HEK293 (cell line): ENCODE results near the gene AGPAT4.

Experiments used
- CTCF ChIA-PET: fragments of 350-600 bp; formaldehyde crosslinking; extraction: SDS; loops from one replicate; lab custom pipeline; 2021; ENCODE audit warnings: antibody characterized with exemption; lab: Yijun Ruan, JAX
- POLR2A ChIA-PET: fragments of 300-600 bp; formaldehyde crosslinking; extraction: SDS; loops from one replicate; lab custom pipeline; 2020; ENCODE audit warnings: antibody characterized with exemption, inconsistent platforms; lab: Yijun Ruan, JAX
- H3K27ac ChIP-seq: fragments of 200-500 bp; sonication (Bioruptor generic); 2 replicates; pipeline ENCODE4 v1.5.1; 2014; ENCODE audit warnings: low read depth, low read length, control low read depth, inconsistent platforms; ENCODE audit errors: extremely low read depth
- H3K36me3 ChIP-seq, 2 experiments: fragments of 200-500 bp in 1 of 2; sonication (Bioruptor generic) in 1 of 2; 1 replicate in 1 of 2; 2 replicates in 1 of 2; pipeline ENCODE4 v1.5.1; 2014 to 2017; ENCODE audit warnings: inconsistent platforms in 2 of 2, low read length in 2 of 2; ENCODE audit not compliant: control insufficient read depth in 2 of 2, insufficient read depth in 1 of 2
- H3K4me1 ChIP-seq: fragments of 200-500 bp; sonication (Bioruptor generic); 2 replicates; pipeline ENCODE4 v1.5.1; 2014; ENCODE audit warnings: mild to moderate bottlenecking, low read length, inconsistent platforms; ENCODE audit not compliant: control insufficient read depth, insufficient read depth
- H3K4me3 ChIP-seq: 2 replicates; pipeline ENCODE4 v1.5.1; 2011; ENCODE audit warnings: low read depth, mild to moderate bottlenecking, control low read depth, low read length, moderate library complexity
- H3K9me3 ChIP-seq: fragments of 200-500 bp; sonication (Bioruptor generic); 2 replicates; pipeline ENCODE4 v1.5.1; 2014; ENCODE audit warnings: low read depth, low read length, inconsistent platforms; ENCODE audit not compliant: control insufficient read depth, insufficient read depth
- BCL11B ChIP-seq: fragments of 450-650 bp; formaldehyde crosslinking; IDR thresholded peaks from 2 replicates; pipeline ENCODE4 v1.5.1; 2016; ENCODE audit warnings: low read depth, missing biosample characterization, missing genetic modification characterization
- HOXA7 ChIP-seq: sonication (generic); formaldehyde crosslinking; IDR thresholded peaks from 2 replicates; pipeline ENCODE4 v1.8.1; 2022; ENCODE audit warnings: missing genetic modification reagents, borderline replicate concordance
- KLF1 ChIP-seq: fragments of 450-650 bp; formaldehyde crosslinking; IDR thresholded peaks from 2 replicates; pipeline ENCODE4 v1.5.1; 2016; ENCODE audit warnings: missing biosample characterization, missing genetic modification characterization
- TRIM28 ChIP-seq: IDR thresholded peaks from 2 replicates; pipeline ENCODE4 v1.6.1; 2011; ENCODE audit warnings: low read length, control low read depth, borderline replicate concordance
- ZBTB17 ChIP-seq: fragments of 450-650 bp; formaldehyde crosslinking; IDR thresholded peaks from 2 replicates; pipeline ENCODE4 v1.5.1; 2016; ENCODE audit warnings: missing biosample characterization, missing genetic modification characterization
- ZBTB48 ChIP-seq: fragments of 450-650 bp; formaldehyde crosslinking; IDR thresholded peaks from 2 replicates; pipeline ENCODE4 v1.5.1; 2016; ENCODE audit warnings: missing biosample characterization, missing genetic modification characterization
- ZNF114 ChIP-seq: fragments of 450-650 bp; formaldehyde crosslinking; IDR thresholded peaks from 2 replicates; pipeline ENCODE4 v1.5.0; 2017; ENCODE audit warnings: missing biosample characterization, missing genetic modification characterization
- ZNF155 ChIP-seq: fragments of 450-650 bp; formaldehyde crosslinking; IDR thresholded peaks from 2 replicates; pipeline ENCODE4 v1.5.1; 2016; ENCODE audit warnings: missing biosample characterization, missing genetic modification characterization
- ZNF23 ChIP-seq: fragments of 450-650 bp; formaldehyde crosslinking; IDR thresholded peaks from 2 replicates; pipeline ENCODE4 v1.5.1; 2016; ENCODE audit warnings: missing biosample characterization, missing genetic modification characterization, borderline replicate concordance
- ZNF266 ChIP-seq: fragments of 450-650 bp; formaldehyde crosslinking; IDR thresholded peaks from 2 replicates; pipeline ENCODE4 v1.5.1; 2016; ENCODE audit warnings: missing biosample characterization, missing genetic modification characterization, low read depth
- ZNF354C ChIP-seq: fragments of 450-650 bp; formaldehyde crosslinking; IDR thresholded peaks from 2 replicates; pipeline ENCODE4 v1.5.1; 2016; ENCODE audit warnings: missing biosample characterization, missing genetic modification characterization, low read depth, borderline replicate concordance
- ZNF404 ChIP-seq: fragments of 450-650 bp; formaldehyde crosslinking; IDR thresholded peaks from 2 replicates; pipeline ENCODE4 v1.5.1; 2017; ENCODE audit warnings: missing biosample characterization, missing genetic modification characterization
- ZNF473 ChIP-seq: fragments of 450-650 bp; formaldehyde crosslinking; IDR thresholded peaks from 2 replicates; pipeline ENCODE4 v1.5.1; 2017; ENCODE audit warnings: missing biosample characterization, missing genetic modification characterization
- ZNF514 ChIP-seq: fragments of 450-650 bp; formaldehyde crosslinking; IDR thresholded peaks from 2 replicates; pipeline ENCODE4 v1.5.1; 2016; ENCODE audit warnings: missing biosample characterization, missing genetic modification characterization
- ZNF544 ChIP-seq: fragments of 450-650 bp; formaldehyde crosslinking; IDR thresholded peaks from 2 replicates; pipeline ENCODE4 v1.5.0; 2017; ENCODE audit warnings: missing biosample characterization, missing genetic modification characterization
- ZNF548 ChIP-seq: fragments of 450-650 bp; formaldehyde crosslinking; IDR thresholded peaks from 2 replicates; pipeline ENCODE4 v1.5.1; 2016; ENCODE audit warnings: missing biosample characterization, missing genetic modification characterization
- ZNF549 ChIP-seq: fragments of 450-650 bp; IDR thresholded peaks from 2 replicates; pipeline ENCODE4 v1.5.1; 2018; ENCODE audit warnings: missing biosample characterization, missing genetic modification characterization, mild to moderate bottlenecking, inconsistent platforms, moderate library complexity
- ZNF561 ChIP-seq: fragments of 450-650 bp; IDR thresholded peaks from 2 replicates; pipeline ENCODE4 v1.5.1; 2018; ENCODE audit warnings: missing biosample characterization, missing genetic modification characterization, borderline replicate concordance
- ZNF585B ChIP-seq: fragments of 450-650 bp; formaldehyde crosslinking; IDR thresholded peaks from 2 replicates; pipeline ENCODE4 v1.5.1; 2016; ENCODE audit warnings: missing biosample characterization, missing genetic modification characterization
- ZNF660 ChIP-seq: fragments of 450-650 bp; IDR thresholded peaks from 2 replicates; pipeline ENCODE4 v1.5.1; 2018; ENCODE audit warnings: missing biosample characterization, mild to moderate bottlenecking, missing genetic modification characterization
- ZNF792 ChIP-seq: fragments of 450-650 bp; formaldehyde crosslinking; IDR thresholded peaks from 2 replicates; pipeline ENCODE4 v1.5.1; 2016; ENCODE audit warnings: missing biosample characterization, missing genetic modification characterization
- TF ChIP-seq, protein P1 (sequence below): fragments of 450-650 bp; formaldehyde crosslinking; IDR thresholded peaks from 2 replicates; pipeline ENCODE4 v1.5.1; 2016; ENCODE audit warnings: missing biosample characterization, missing genetic modification characterization
- TF ChIP-seq, protein P2 (sequence below): fragments of 450-650 bp; formaldehyde crosslinking; IDR thresholded peaks from 2 replicates; pipeline ENCODE4 v1.5.1; 2016; ENCODE audit warnings: missing biosample characterization, missing genetic modification characterization, borderline replicate concordance
- TF ChIP-seq, protein P3 (sequence below): fragments of 450-650 bp; formaldehyde crosslinking; conservative IDR thresholded peaks from 2 replicates; pipeline ENCODE4 v1.5.1; 2016; ENCODE audit warnings: low read depth, missing biosample characterization, missing genetic modification characterization

The AGPAT4 gene

DNA sequence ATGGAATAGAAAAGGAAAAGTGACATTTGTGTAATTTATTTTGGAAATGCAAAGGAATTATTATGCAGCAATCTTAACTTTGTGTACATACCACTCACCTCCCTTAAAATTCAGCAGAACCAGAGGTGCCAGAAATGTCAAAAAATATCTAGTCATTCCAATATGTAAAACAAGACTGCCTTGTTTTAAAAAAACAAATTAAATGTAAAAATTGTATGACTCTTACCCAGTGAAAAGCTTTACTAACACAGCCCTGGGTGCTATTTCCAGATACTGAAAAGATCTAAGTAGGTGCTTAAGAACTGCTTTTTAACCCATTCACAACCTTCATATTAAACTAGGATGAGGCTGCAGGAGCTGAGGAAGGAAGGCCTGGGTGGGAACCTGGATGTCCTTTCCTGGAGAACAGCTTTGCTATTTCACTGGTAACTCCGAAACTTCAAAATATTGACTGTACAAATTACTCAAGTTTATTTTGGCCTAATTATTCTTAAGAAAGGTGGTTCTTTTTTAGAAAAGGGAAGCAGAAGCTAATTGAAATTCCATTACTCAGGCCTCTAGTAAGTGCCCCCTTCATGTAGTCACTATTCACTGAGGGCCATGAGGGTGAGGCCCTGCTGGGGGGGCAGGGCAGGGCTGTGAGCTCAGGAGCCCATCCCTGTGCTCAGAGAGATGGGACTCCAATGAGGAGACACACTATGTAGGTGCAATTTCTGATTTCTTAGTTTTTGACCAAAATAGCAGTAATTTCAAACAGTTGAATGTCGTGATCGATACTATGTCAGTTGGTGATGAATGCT lies 142.7 kb downstream of the AGPAT4 start (continued):
- no peak for TF ChIP-seq ZBTB17 (tag by site-specific recombination)
- no peak for TF ChIP-seq ZNF514 (tag by site-specific recombination)
- no peak for TF ChIP-seq ZNF404 (tag by site-specific recombination)
- no peak for TF ChIP-seq ZNF23 (tag by site-specific recombination)
- TF ChIP-seq, all 188 proteins: peak for 0

DNA sequence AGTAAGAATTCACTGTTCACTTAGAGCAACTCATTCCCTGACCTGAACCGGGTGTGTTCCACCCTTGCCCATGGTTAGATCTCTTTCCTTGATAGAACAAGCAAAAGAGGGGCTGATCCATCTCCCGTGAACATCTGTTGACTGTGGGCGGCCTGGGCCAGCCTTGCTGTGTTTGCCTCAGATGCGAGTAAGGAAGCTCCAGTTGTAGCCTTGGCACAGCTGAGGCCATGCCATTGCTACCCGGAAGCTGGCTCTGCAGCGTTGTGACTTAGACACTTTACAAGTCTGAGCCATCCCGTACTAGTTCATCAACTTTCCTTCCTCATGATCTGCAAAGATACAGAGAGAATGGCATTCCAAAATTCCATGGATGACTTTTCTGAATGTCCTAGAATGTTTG lies 143.3 kb downstream of the AGPAT4 start:
- ChIA-PET POLR2A (no interaction called here), CTCF (no interaction called here)
- Histone ChIP-seq H3K9me3 (no peaks in the 10 kb centered on the region), H3K27ac (no peak overlapping the region), H3K4me1 (no peaks in the 10 kb centered on the region), H3K4me3 (no peak overlapping the region), H3K36me3 (peaks cover 0 to 48% of the 10 kb centered on the region in 2 experiments; a peak in 1 of 3 replicates)
- TF ChIP-seq ZNF561 (tag by site-specific recombination) (no peak), ZNF473 (tag by site-specific recombination) (no peak), ZNF660 (tag by site-specific recombination) (no peak), ZNF549 (no peak), ZNF114 (tag by site-specific recombination) (no peak), ZNF155 (tag by site-specific recombination) (no peak), ZNF266 (no peak), KLF1 (no peak), HOXA7 (CRISPR knock-in tag) (no peak), ZNF792 (tag by site-specific recombination) (no peak), ZNF548 (tag by site-specific recombination) (no peak), ZNF544 (no peak), BCL11B (tag by site-specific recombination) (no peak), ZBTB48 (tag by site-specific recombination) (no peak), ZNF585B (tag by site-specific recombination) (no peak), TRIM28 (no peak), ZNF354C (tag by site-specific recombination) (no peak)
- TF ChIP-seq, protein P1, sequence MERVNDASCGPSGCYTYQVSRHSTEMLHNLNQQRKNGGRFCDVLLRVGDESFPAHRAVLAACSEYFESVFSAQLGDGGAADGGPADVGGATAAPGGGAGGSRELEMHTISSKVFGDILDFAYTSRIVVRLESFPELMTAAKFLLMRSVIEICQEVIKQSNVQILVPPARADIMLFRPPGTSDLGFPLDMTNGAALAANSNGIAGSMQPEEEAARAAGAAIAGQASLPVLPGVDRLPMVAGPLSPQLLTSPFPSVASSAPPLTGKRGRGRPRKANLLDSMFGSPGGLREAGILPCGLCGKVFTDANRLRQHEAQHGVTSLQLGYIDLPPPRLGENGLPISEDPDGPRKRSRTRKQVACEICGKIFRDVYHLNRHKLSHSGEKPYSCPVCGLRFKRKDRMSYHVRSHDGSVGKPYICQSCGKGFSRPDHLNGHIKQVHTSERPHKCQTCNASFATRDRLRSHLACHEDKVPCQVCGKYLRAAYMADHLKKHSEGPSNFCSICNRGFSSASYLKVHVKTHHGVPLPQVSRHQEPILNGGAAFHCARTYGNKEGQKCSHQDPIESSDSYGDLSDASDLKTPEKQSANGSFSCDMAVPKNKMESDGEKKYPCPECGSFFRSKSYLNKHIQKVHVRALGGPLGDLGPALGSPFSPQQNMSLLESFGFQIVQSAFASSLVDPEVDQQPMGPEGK, result no peak
- TF ChIP-seq, protein P2, sequence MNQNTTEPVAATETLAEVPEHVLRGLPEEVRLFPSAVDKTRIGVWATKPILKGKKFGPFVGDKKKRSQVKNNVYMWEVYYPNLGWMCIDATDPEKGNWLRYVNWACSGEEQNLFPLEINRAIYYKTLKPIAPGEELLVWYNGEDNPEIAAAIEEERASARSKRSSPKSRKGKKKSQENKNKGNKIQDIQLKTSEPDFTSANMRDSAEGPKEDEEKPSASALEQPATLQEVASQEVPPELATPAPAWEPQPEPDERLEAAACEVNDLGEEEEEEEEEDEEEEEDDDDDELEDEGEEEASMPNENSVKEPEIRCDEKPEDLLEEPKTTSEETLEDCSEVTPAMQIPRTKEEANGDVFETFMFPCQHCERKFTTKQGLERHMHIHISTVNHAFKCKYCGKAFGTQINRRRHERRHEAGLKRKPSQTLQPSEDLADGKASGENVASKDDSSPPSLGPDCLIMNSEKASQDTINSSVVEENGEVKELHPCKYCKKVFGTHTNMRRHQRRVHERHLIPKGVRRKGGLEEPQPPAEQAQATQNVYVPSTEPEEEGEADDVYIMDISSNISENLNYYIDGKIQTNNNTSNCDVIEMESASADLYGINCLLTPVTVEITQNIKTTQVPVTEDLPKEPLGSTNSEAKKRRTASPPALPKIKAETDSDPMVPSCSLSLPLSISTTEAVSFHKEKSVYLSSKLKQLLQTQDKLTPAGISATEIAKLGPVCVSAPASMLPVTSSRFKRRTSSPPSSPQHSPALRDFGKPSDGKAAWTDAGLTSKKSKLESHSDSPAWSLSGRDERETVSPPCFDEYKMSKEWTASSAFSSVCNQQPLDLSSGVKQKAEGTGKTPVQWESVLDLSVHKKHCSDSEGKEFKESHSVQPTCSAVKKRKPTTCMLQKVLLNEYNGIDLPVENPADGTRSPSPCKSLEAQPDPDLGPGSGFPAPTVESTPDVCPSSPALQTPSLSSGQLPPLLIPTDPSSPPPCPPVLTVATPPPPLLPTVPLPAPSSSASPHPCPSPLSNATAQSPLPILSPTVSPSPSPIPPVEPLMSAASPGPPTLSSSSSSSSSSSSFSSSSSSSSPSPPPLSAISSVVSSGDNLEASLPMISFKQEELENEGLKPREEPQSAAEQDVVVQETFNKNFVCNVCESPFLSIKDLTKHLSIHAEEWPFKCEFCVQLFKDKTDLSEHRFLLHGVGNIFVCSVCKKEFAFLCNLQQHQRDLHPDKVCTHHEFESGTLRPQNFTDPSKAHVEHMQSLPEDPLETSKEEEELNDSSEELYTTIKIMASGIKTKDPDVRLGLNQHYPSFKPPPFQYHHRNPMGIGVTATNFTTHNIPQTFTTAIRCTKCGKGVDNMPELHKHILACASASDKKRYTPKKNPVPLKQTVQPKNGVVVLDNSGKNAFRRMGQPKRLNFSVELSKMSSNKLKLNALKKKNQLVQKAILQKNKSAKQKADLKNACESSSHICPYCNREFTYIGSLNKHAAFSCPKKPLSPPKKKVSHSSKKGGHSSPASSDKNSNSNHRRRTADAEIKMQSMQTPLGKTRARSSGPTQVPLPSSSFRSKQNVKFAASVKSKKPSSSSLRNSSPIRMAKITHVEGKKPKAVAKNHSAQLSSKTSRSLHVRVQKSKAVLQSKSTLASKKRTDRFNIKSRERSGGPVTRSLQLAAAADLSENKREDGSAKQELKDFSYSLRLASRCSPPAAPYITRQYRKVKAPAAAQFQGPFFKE (tag by site-specific recombination), result no peak
- TF ChIP-seq, protein P3, sequence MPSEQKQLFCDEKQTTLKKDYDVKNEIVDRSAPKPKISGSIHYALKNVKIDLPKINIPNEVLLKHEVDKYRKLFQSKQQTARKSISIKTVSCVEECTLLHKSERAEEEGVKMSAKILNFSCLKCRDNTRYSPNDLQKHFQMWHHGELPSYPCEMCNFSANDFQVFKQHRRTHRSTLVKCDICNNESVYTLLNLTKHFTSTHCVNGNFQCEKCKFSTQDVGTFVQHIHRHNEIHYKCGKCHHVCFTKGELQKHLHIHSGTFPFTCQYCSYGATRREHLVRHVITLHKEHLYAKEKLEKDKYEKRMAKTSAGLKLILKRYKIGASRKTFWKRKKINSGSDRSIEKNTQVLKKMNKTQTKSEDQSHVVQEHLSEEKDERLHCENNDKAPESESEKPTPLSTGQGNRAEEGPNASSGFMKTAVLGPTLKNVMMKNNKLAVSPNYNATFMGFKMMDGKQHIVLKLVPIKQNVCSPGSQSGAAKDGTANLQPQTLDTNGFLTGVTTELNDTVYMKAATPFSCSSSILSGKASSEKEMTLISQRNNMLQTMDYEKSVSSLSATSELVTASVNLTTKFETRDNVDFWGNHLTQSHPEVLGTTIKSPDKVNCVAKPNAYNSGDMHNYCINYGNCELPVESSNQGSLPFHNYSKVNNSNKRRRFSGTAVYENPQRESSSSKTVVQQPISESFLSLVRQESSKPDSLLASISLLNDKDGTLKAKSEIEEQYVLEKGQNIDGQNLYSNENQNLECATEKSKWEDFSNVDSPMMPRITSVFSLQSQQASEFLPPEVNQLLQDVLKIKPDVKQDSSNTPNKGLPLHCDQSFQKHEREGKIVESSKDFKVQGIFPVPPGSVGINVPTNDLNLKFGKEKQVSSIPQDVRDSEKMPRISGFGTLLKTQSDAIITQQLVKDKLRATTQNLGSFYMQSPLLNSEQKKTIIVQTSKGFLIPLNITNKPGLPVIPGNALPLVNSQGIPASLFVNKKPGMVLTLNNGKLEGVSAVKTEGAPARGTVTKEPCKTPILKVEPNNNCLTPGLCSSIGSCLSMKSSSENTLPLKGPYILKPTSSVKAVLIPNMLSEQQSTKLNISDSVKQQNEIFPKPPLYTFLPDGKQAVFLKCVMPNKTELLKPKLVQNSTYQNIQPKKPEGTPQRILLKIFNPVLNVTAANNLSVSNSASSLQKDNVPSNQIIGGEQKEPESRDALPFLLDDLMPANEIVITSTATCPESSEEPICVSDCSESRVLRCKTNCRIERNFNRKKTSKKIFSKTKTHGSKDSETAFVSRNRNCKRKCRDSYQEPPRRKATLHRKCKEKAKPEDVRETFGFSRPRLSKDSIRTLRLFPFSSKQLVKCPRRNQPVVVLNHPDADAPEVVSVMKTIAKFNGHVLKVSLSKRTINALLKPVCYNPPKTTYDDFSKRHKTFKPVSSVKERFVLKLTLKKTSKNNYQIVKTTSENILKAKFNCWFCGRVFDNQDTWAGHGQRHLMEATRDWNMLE (tag by site-specific recombination), result no peak
